GM19438 (cell line): Measurements from ENCODE around the gene PDCD1.
"Not testable (repeated sequence)": the region's sequence is repeated elsewhere in the genome, so short reads cannot be mapped to it uniquely, and the experiment has no call there.

ENCODE experiments used
- ATAC-seq: cut with Tn5 transposase; IDR thresholded peaks from one replicate; pipeline ENCODE4 v1.9.1; 2021; ENCODE audit warnings: low read depth; ENCODE audit not compliant: unreplicated experiment

Gene PDCD1

DNA sequence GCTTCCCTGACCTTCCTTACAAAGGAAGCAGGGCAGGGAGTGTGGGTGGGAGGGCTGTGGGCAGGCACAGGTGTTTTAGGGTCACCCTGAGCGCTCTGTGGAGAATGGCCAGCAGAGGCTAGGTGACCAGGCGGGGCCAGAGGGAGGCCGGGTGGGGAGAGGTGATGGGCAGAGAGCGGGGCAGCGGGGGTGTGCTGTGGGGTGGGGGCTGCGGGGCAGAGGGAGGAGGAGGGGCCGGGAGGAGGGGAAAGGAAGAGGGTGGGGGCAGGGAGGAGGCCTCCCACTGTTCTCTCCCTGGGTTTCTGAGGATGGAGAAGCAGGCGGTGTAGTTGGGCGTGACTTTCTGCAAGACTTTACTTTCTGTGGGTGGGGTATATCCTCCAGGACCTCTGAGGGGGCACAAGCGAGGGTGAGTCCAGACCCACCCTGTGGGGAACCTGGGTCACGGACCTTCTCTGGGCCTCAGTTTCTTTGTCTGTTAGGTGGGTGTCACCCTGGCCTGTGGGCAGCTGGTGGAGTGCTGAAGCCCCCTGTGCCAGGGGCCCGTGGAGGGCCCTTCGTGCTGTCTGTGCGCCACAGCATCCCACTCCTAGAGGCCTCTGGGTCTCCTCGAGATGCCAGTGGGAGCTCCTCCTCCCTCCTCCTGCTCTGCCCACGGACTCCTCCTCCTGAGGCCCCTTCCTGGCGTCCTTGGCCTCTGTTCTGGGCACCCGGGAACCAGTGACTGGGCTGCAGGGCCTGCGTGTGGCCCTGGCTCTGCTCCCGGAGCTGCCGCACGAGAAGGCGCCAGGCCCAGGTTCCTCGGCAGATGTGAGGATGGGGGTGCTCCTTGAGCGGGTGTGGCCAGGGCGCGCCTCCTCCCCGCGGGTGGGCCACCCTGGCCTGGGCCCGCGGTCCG is 56.0 kb downstream of the PDCD1 start:
- no peak for ATAC-seq

DNA sequence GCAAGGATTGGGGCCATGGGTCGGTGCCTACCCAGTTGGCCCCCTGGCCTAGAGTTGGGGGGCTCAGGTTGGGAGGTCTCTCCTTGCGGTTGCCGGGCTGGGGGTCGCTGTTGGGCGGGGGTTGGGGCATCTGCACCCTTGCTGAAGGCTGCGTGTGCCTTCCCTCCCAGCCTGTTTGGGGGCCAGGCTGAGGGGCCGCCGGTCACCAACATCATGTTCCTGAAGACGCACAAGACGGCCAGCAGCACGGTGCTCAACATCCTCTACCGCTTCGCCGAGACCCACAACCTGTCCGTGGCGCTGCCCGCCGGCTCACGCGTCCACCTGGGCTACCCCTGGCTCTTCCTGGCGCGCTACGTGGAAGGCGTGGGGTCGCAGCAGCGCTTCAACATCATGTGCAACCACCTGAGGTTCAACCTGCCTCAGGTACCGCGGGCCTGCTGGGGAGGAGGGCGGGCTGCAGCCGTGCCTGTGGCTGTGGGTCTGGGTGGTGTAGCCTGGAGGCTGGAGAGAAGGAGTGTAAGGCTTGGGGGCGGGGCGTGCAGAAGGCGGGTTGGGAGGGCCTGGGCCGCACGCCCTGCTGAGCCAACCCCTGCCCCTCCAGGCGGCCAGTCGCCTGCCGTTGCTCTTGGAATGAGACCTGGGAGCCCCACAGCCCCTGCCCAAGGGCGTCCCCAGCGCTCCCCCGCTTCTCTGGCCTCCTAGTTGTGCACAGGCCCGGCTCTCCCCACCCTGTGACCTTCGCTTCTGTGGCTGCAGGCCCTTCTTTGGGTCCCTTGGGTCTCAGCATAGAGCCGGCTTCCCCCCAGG is 56.9 kb downstream of the PDCD1 start:
- no peak for ATAC-seq

DNA sequence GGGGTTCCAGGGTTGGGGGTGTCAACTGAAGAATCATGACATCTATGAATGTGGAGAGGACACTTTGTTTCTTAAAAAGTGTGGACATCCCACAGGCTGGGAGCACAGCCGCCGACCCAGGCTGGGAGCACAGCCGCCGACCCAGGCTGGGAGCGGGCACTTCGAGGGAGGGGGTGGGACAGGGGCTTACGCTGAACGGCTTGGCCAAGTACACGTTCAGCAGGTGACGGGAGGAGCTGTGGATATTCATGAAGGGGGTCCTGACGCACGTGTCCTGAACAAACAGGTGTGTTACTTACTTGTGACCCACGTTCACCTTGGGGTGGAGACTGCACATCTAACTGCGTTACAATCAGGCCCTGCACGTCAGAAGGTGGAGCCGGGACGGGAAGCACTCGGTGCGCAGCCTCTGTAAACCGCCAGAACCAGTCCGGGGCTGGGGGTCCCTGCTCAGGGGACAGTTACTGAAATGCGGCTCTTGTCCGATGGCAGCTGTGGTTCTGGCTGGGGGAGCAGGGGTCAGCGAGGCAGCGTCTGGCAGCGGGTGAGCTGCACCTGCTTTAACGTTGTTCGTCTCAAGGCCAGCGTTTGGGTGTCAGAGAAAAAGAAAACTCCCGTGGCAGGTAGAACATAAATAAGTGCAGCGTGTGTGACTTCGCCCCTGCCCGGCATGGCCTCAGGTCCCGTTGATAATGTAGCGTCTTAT is 58.3 kb downstream of the PDCD1 start:
- not testable (repeated sequence) for ATAC-seq
